Measurements from ENCODE around the gene PTGR2.

- TF ChIP-seq POLR2A (IDR thresholded peaks at IDR 0.05; ENCODE audit: low read length) = no peak
- TF ChIP-seq GATA1 (IDR thresholded peaks at IDR 0.05; ENCODE audit: low read depth, low read length) = no peak
Observed at GRCh38 chr14:73903028-73903427, 51.4 kb downstream of the PTGR2 start.
